ENCODE data around the gene HSD17B14.
"Not testable (repeated sequence)": the region's sequence is repeated elsewhere in the genome, so short reads cannot be mapped to it uniquely, and the experiment has no call there.

The HSD17B14 gene

DNA sequence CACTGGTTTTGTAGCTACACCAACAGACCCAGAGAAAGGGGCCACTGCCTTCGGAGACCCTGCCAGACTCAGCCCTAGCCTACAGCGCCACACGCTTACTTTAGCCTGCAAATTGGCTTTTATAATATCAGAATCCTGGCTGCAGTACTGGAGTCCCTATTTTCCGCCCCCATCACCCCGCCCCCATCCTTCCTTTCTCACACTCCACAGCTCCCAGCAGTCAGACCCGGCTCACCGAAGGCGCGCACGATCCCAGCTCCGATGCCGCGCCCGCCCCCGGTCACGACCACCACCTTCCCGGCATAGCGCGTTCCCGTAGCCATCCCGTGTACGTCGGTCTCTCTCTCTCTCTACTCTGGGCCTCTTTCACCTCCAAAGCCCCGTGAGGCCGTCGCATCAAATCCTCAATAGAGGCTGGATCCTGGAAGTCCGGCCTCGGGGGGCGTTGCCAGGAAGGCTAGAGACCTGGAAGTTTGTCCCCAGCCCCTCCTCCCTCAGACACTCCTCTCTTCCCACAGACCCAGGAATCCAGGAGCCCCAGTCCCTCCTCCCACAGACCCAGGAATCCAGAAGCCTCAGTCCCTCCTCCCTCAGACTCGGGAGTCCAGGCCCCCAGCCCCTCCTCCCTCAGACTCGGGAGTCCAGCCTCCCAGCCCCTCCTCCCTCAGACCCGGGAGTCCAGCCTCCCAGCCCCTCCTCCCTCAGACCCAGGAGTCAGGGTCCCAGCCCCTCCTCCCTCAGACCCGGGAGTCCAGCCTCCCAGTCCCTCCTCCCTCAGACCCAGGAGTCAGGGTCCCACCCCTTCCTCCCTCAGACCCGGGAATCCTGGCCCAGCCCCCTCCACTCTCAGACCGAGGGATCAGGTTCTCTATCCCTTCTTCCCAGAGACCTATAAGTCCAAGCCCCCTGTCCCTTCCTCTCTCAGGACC lies at the start of gene HSD17B14:
HSD17B14 (minus strand) TSS at position 403 of the 929 bp plus-strand sequence; CDS start at position 323, 80 bp downstream.
- DNase-seq = no peak

- no peak for DNase-seq
These were observed 47.4 kb upstream of the HSD17B14 start for GRCh38 chr19:48883726-48884125.

DNA sequence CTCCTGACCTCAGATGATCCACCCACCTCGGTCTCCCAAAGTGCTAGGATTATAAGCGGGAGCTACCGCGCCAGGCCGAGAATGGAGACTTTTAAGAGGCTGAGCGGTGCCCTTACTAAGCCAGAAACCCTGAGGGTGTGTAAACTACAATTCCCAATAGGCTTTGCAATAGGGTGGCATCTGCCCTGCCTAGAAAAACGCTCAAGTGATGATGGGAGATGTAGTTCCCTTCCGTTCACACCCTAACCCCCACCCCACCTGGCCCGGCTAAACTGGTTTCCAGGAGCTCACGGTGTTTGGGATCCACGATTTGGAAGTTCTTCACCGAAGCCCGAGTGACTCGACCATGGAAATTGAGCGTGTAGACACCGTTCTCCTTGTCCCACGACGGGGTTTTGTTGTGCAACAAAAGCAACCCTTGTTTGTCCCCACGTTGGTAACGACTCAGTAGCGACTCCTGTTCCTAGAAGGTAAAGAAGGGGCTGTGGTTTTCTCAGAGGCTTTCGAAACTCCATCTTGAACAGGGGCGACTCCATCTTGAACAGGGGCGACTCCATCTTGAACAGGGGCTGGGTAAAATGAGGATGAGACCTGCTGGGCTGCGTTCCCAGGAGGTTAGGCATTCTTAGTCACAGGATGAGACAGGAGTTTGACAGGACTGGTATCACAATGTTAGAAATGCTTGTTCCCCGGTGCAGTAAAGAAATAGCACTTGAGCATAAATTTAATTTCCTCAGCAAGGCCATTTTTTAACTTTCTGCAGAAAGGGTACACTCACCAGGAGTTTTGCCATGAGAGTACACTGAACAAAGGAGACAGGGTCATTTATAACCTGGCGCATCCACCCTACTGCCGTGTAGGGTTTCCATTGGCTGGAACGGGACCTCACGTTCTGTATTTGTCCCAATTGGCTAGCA lies 45.7 kb upstream of the HSD17B14 start:
- peak in 2 of 6 experiments; percentile 15 to 24 for DNase-seq

DNA sequence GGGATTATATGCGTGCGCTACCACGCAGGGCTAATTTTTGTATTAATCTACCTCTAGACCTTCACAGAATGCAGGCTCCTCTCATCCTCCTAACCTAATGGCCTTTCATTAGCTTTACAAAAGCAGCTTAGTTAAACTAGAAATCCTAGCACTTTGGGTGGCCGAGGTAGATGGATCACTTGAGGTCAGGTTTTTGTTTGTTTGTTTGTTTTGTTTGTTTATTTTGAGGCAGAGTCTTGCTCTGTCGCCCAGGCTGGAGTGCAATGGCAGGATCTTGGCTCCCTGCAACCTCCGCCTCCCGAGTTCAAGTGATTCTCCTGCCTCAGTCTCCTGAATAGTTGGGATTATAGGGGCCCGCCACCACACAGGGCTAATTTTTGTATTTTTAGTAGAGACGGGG lies 43.4 kb upstream of the HSD17B14 start:
- not testable (repeated sequence) for DNase-seq

DNA sequence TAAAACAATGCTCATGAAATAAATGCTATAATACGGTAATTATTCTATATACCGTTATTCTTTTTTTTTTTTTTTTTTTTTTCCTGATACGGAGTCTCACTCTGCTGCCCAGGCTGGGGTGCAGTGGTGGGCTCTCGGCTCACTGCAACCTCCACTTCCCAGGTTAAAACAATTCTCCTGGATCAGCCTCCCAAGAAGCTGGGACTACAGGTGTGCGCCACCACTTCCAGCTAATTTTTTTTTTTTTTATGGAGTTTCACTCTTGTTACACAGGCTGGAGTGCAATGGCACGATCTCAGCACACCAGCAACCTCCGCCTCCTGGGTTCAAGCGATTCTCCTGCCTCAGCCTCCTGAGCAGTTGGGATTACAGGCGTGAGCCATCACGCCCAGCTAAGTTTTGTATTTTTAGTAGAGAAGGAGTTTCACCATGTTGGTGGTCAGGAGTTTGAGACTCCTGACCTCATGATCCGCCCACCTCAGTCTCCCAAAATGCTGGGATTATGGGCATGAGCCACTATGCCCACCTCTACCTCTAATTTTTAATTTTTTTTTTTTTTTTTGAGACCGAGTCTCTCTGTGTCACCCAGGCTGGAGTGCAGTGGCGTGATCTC lies 42.8 kb upstream of the HSD17B14 start:
- DNase-seq = no peak

DNA sequence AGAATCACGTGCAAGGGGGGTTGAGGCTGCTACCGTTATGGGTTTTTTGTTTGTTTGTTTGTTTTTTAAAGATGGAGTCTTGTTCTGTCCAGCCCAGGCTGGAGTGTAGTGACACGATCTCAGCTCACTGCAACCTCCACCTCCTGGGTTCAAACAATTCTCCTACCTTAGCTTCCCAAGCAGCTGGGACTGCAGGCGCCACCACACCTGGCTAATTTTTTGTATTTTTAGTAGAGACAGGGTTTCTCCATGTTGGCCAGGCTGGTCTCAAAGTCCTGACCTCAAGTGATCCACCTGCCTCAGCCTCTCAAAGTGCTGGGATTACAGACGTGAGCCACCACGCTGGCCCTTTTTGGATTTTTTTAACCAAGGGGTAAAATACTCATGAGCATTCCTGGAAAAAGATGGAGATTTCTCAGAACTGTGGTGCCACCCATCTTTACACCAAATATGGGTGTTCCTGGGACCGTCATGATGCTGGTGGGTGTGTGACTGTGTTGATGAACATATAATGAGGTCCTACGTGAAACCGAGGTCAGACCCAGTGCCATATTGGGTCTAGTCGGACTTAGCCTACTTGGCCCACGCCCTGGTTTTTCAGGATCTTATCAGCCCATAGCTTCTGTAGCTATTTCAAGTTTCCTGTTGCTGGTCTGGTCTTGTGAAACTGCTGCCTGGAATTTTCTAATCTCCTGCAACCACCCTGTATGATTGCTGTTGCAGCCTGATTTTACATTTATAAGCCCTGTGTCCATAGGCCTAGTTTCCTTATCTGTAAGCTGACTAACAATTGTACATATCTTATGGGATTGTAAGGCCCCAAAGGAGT lies 42.1 kb upstream of the HSD17B14 start:
- DNase-seq = peak in 1 of 6 experiments; percentile 23

DNA sequence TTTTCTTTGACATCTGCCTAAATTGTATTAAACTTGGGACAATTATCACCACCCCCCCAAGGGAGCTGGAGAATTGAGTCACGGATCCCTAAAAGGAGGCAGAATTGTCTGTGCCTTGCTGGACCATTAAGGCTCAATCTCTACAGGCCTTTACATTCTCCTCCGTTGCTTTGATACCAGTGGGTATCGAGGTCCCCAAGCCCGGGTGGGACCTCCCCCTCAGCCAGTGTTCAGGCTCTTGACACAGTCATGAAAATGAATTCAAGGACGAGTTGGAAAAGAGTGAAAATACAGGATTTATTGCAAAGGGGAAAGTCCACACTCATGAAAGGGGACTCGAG lies 41.5 kb upstream of the HSD17B14 start:
- peak in 1 of 6 experiments; percentile 9 for DNase-seq

DNA sequence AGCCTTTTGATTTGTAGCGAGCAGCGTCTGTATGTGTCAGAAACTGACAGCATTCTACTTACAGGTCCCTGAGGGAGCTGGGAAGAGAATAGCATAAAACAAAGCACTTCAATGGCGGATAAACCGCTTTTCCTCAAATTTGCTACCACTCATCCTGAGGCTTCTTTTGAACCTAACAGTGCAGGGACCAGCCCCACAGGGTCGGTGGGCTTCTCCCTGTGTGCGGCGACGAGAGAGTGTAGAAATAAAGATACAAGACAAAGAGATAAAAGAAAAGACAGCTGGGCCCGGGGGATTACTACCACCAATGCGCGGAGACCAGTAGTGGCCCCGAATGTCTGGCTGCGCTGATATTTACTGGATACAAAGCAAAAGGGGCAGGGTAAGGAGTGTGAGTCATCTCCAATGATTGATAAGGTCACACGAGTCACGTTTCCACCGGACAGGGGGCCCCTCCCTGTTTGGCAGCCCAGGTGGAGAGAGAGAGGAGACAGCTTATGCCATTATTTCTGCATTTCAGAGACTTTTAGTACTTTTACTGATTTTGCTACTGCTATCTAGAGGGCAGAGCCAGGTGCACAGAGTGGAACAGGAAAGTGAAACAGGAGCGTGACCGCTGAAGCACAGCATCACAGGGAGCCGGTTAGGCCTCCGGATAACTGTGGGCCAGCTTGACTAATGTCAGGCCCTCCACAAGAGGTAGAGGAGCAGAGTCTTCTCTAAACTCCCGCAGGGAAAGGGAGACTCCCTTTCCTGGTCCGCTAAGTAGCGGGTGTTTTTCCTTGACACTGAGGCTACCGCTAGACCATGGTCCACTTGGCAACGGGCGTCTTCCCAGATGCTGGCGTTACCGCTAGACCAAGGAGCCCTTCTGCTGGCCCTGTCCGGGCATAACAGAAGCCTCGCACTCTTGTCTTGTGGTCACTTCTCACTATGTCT lies 40.0 kb upstream of the HSD17B14 start:
- DNase-seq = peak in 4 of 6 experiments; percentile 28 to 54 (median 40)

DNA sequence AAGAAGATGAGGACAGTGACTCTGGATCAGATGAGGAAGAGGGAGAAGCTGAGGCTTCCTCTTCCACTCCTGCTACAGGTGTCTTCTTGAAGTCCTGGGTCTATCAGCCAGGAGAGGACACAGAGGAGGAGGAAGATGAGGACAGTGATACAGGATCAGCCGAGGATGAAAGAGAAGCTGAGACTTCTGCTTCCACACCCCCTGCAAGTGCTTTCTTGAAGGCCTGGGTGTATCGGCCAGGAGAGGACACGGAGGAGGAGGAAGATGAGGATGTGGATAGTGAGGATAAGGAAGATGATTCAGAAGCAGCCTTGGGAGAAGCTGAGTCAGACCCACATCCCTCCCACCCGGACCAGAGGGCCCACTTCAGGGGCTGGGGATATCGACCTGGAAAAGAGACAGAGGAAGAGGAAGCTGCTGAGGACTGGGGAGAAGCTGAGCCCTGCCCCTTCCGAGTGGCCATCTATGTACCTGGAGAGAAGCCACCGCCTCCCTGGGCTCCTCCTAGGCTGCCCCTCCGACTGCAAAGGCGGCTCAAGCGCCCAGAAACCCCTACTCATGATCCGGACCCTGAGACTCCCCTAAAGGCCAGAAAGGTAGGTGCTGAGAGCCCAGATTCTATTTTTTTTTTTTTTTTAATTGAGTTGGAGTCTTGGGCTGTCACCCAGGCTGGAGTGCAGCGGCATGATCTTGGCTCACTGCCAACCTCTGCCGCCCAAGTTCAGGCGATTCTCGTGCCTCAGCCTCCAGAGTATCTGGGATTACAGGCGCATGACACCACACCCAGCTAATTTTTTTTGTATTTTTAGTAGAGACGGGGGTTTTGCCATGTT lies 38.2 kb upstream of the HSD17B14 start:
- DNase-seq = peak in 4 of 6 experiments; percentile 41 to 72 (median 60)

- peak in 2 of 6 experiments; percentile 43 to 45 for DNase-seq
These were observed 37.4 kb upstream of the HSD17B14 start for GRCh38 chr19:48873476-48874302.

- peak; percentile 61 to 85 (median 78) for DNase-seq
These were observed 36.7 kb upstream of the HSD17B14 start for GRCh38 chr19:48872884-48873475.

DNA sequence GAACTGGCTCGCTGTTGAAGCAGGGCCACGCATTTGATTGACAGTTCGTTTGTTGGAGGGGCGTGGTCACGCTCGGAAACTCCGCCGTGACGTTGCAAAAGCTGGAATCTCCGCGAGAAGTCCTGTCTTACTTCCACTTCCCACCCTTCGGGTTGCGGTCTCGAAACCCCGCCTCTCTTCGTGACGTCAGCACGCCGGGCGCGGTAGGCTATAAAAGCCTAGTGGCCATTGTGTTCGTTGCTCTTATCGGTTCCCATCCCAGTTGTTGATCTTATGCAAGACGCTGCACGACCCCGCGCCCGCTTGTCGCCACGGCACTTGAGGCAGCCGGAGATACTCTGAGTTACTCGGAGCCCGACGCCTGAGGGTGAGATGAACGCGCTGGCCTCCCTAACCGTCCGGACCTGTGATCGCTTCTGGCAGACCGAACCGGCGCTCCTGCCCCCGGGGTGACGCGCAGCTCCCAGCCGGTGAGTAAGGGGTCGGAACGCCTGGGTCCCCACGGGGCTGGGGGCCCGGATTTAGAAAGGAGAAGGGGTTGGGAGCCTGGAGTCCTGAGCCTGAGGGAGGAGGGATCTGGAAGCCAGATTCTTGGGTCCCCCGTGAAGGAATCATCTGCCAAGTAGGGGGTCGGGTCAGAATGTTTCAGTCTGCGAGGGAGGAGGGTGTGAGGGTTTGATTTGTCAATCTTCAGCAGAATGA lies 36.0 kb upstream of the HSD17B14 start, which contains the start of gene PPP1R15A:
PPP1R15A (plus strand) TSS at position 240 of the 702 bp plus-strand sequence. CDS start 813 bp downstream, outside the sequence.
- DNase-seq = peak; percentile 95 to 98 (median 98)

- not testable (repeated sequence) for DNase-seq
These were observed 35.3 kb upstream of the HSD17B14 start for GRCh38 chr19:48871471-48872181.

GRCh38 chr19:48870048-48870447 lies 33.8 kb upstream of the HSD17B14 start:
- DNase-seq = no peak

- no peak for DNase-seq
These were observed 32.0 kb upstream of the HSD17B14 start, which contains the start of gene PLEKHA4 for GRCh38 chr19:48868114-48868886. PLEKHA4 (minus strand) TSS chr19:48868617; CDS start chr19:48867620, 997 bp downstream.

DNA sequence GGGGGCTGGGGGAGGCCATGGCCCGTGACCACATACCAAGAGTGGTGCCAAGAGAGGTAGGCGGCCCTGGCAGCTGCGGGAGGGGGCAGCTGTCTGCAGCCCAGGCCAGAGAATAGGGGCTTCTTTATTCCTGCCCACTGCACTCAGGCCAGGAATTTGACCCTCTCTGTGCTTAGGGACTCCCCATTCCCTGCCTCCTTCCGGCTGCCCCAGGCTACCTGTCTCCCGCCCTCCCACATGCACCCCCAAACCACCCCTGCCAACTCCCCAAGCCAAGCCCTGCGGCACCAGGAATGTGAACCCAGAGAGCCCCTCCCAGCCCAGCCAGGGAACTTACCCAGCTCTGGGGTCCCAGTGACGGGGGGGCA lies 31.4 kb upstream of the HSD17B14 start:
- no peak for DNase-seq
